Thymus (tissue), 11 donors: Measurements from ENCODE around the gene ITFG1. TPM values are rescaled to one million over a fixed set of nuclear protein-coding genes. Genes with fewer than 3 reads are reported as not detected.
"Not testable (repeated sequence)": the region's sequence is repeated elsewhere in the genome, so short reads cannot be mapped to it uniquely, and the experiment has no call there.

Source experiments
- DNase-seq, 9 donors: peaks; one replicate each; pipeline ENCODE4 v3.0.0-alpha.2; 2013; ENCODE audit warnings: low spot score in 9 of 9, low read depth in 6 of 9, missing footprints in 1 of 9
- H3K27ac ChIP-seq, 2 donors: one replicate each; pipeline ENCODE4 v1.5.1; 2013; ENCODE audit warnings: control low read depth in 1 of 2, low read depth in 1 of 2, low read length in 1 of 2, mild to moderate bottlenecking in 1 of 2, moderate library complexity in 1 of 2
- H3K27me3 ChIP-seq, 2 donors: one replicate each; pipeline ENCODE4 v1.5.1; 2013; ENCODE audit warnings: low read length in 1 of 2; ENCODE audit not compliant: control insufficient read depth in 2 of 2, insufficient read depth in 1 of 2
- H3K36me3 ChIP-seq, 2 donors: one replicate each; pipeline ENCODE4 v1.5.1; 2013; ENCODE audit warnings: low read length in 1 of 2, mild to moderate bottlenecking in 1 of 2, moderate library complexity in 1 of 2; ENCODE audit not compliant: control insufficient read depth in 2 of 2, insufficient read depth in 2 of 2
- H3K4me1 ChIP-seq, 2 donors: one replicate each; pipeline ENCODE4 v1.5.1; 2013; ENCODE audit warnings: low read length in 2 of 2; ENCODE audit not compliant: control insufficient read depth in 2 of 2, insufficient read depth in 2 of 2
- H3K4me3 ChIP-seq, 2 donors: one replicate each; pipeline ENCODE4 v1.5.1; 2013; ENCODE audit warnings: low read length in 2 of 2, control low read depth in 1 of 2, mild to moderate bottlenecking in 1 of 2
- H3K9me3 ChIP-seq, 2 donors: one replicate each; pipeline ENCODE4 v1.5.1; 2013; ENCODE audit warnings: low read length in 1 of 2, mild to moderate bottlenecking in 1 of 2; ENCODE audit not compliant: control insufficient read depth in 2 of 2, insufficient read depth in 1 of 2
- WGBS: extraction: QIAGEN DNeasy Blood & Tissue Kit; methylation state at CpG from one replicate; pipeline ENCODE4 v1.1.7; 2013; 5-methylcytosine and 5-hydroxymethylcytosine counted together
- polyA plus RNA-seq: library from polyadenylated mRNA; stranded (reverse); fragments of 200-250 nt; gene quantifications from one replicate; pipeline ENCODE4 v1.2.3, GENCODE V29; 2013
- total RNA-seq: library from RNA; stranded (reverse); fragments of 120-200 nt; gene quantifications from one replicate; pipeline ENCODE4 v1.2.4, GENCODE V29; 2013
- donor health status: healthy.

Gene ITFG1
- total and polyA plus RNA-seq, 2 donors: 28.8 to 36.6 TPM

GRCh38 chr16:47349029-47349428 lies 111.8 kb downstream of the ITFG1 start:
- 98% methylated on average over 2 of the region's 2 CpGs for WGBS
- H3K27ac ChIP-seq, H3K36me3 ChIP-seq, DNase-seq, H3K9me3 ChIP-seq, H3K27me3 ChIP-seq, H3K4me1 ChIP-seq, H3K4me3 ChIP-seq: not testable (repeated sequence)

- DNase-seq, H3K4me3 ChIP-seq, H3K27ac ChIP-seq, H3K4me1 ChIP-seq, H3K9me3 ChIP-seq, H3K36me3 ChIP-seq, H3K27me3 ChIP-seq: not testable (repeated sequence)
- WGBS: 98% methylated on average over 23 of the region's 23 CpGs
Measured at GRCh38 chr16:47347021-47347696, 113.7 kb downstream of the ITFG1 start.

- Histone ChIP-seq H3K4me3 (no peak overlapping the region), H3K4me1 (no peaks in the 10 kb centered on the region), H3K27me3 (no peaks in the 10 kb centered on the region), H3K9me3 (peaks cover 0 to 11% of the 10 kb centered on the region in 2 donors), H3K36me3 (no peaks in the 10 kb centered on the region), H3K27ac (no peak overlapping the region)
- WGBS: 91% methylated on average over 2 of the region's 2 CpGs
- DNase-seq: no peak
Measured at GRCh38 chr16:47342055-47342454, 118.8 kb downstream of the ITFG1 start.

GRCh38 chr16:47330562-47330961 lies 130.3 kb downstream of the ITFG1 start:
- not testable (repeated sequence) for H3K4me1 ChIP-seq, H3K27me3 ChIP-seq, H3K9me3 ChIP-seq, H3K4me3 ChIP-seq, DNase-seq, H3K36me3 ChIP-seq, H3K27ac ChIP-seq
- 98% methylated on average over 3 of the region's 3 CpGs for WGBS

GRCh38 chr16:47324309-47324708 lies 136.6 kb downstream of the ITFG1 start:
- not testable (repeated sequence) for H3K36me3 ChIP-seq, H3K4me3 ChIP-seq, DNase-seq, H3K27ac ChIP-seq, H3K4me1 ChIP-seq, H3K9me3 ChIP-seq, H3K27me3 ChIP-seq
- WGBS: 96% methylated on average over 2 of the region's 2 CpGs

- Histone ChIP-seq H3K27ac (no peak overlapping the region), H3K27me3 (no peaks in the 10 kb centered on the region), H3K9me3 (no peaks in the 10 kb centered on the region), H3K4me3 (no peak overlapping the region), H3K36me3 (no peaks in the 10 kb centered on the region), H3K4me1 (no peaks in the 10 kb centered on the region)
- no peak for DNase-seq
Measured at GRCh38 chr16:47323241-47323640, 137.6 kb downstream of the ITFG1 start.

GRCh38 chr16:47320546-47321310 lies 140.1 kb downstream of the ITFG1 start:
- H3K4me3 ChIP-seq: no peak overlapping the region
- no peaks in the 10 kb centered on the region for H3K4me1 ChIP-seq
- no peaks in the 10 kb centered on the region for H3K36me3 ChIP-seq
- no peak overlapping the region for H3K27ac ChIP-seq
- DNase-seq: no peak
- no peaks in the 10 kb centered on the region for H3K9me3 ChIP-seq
- no peaks in the 10 kb centered on the region for H3K27me3 ChIP-seq

GRCh38 chr16:47317465-47318240 lies 143.2 kb downstream of the ITFG1 start:
- H3K36me3 ChIP-seq: no peaks in the 10 kb centered on the region
- no peak for DNase-seq
- 90% methylated on average over 7 of the region's 7 CpGs for WGBS

GRCh38 chr16:47316442-47317015 lies 144.3 kb downstream of the ITFG1 start:
- Histone ChIP-seq H3K27ac (no peak overlapping the region), H3K27me3 (no peaks in the 10 kb centered on the region)
- WGBS: 96% methylated on average over 2 of the region's 2 CpGs

More at GRCh38 chr16:47317465-47318240, 143.2 kb downstream of the ITFG1 start:
- H3K4me3 ChIP-seq: no peak overlapping the region
- no peak overlapping the region for H3K27ac ChIP-seq
- H3K4me1 ChIP-seq: no peaks in the 10 kb centered on the region
- no peaks in the 10 kb centered on the region for H3K27me3 ChIP-seq
- H3K9me3 ChIP-seq: no peaks in the 10 kb centered on the region

More at GRCh38 chr16:47316442-47317015, 144.3 kb downstream of the ITFG1 start:
- Histone ChIP-seq H3K4me1 (no peaks in the 10 kb centered on the region), H3K9me3 (no peaks in the 10 kb centered on the region), H3K4me3 (no peak overlapping the region), H3K36me3 (no peaks in the 10 kb centered on the region)
- DNase-seq: no peak
